HCT116 (cell line): ENCODE results near the gene GCNT4. TPM values are rescaled to one million over a fixed set of nuclear protein-coding genes. Genes with fewer than 3 reads are reported as not detected.

Experiments
- ATAC-seq: fragments of 200-7000 bp; cut with Tn5 transposase; 2 replicates; pipeline ENCODE4 v1.9.1; 2020; ENCODE audit warnings: mild to moderate bottlenecking, moderate library complexity
- BruUV-seq: library from RNA; stranded (reverse); fragments of 400-500 nt; replicated peaks from 2 replicates; lab custom pipeline; 2021; lab: Mats Ljungman, UMichigan
- CTCF ChIA-PET: fragments of 300-600 bp; sonication (Branson Sonifier 250); formaldehyde crosslinking; loops from one replicate; lab custom pipeline; 2021; ENCODE audit warnings: antibody characterized with exemption; lab: Charles Lee
- POLR2A ChIA-PET: fragments of 300-600, 350-600 bp; sonication (Branson Sonifier 250); formaldehyde crosslinking; loops from one replicate; lab custom pipeline; 2021; ENCODE audit warnings: antibody characterized with exemption; lab: Charles Lee
- RAD21 ChIA-PET, 2 experiments: fragments of 300-600 bp; sonication (Branson Sonifier 250); formaldehyde crosslinking; loops; one replicate each; lab custom pipeline; 2023; ENCODE audit warnings: low total read pairs in 2 of 2; ENCODE audit not compliant: uncharacterized antibody in 2 of 2, unreplicated experiment in 2 of 2, low non-redundant PET in 1 of 2; lab: Charles Lee
- DNase-seq: peaks from one replicate; pipeline ENCODE4 v3.0.0-alpha.2; 2010; ENCODE audit warnings: low read depth, low spot score
- H2AFZ ChIP-seq: fragments of 200-600 bp; shearing (Covaris generic), sonication (generic); 2 replicates; pipeline ENCODE4 v1.6.1; 2017; ENCODE audit warnings: low read depth, mixed run types, mixed read lengths, antibody characterized with exemption, low read length; ENCODE audit not compliant: poor library complexity, severe bottlenecking
- H3K27ac ChIP-seq: 2 replicates; pipeline ENCODE4 v1.5.1; 2012; ENCODE audit warnings: low read depth, low read length
- H3K27me3 ChIP-seq: fragments of 200-600 bp; sonication (generic); 2 replicates; pipeline ENCODE4 v1.6.1; 2016; ENCODE audit warnings: mixed run types, low read length, mixed read lengths; ENCODE audit not compliant: insufficient read depth
- H3K36me3 ChIP-seq, 2 experiments: fragments of 200-500 bp in 1 of 2; fragments of 200-600 bp in 1 of 2; sonication (Bioruptor generic) in 1 of 2; sonication (generic) in 1 of 2; 2 replicates each; pipeline versions ENCODE4 v1.5.1 to v1.6.1; 2014 to 2016; ENCODE audit warnings: low read length in 2 of 2, inconsistent platforms in 1 of 2, mixed read lengths in 1 of 2, mixed run types in 1 of 2; ENCODE audit not compliant: insufficient read depth in 2 of 2, control insufficient read depth in 1 of 2
- H3K4me1 ChIP-seq, 2 experiments: fragments of 200-600 bp in 1 of 2; sonication (generic) in 1 of 2; 2 replicates each; pipeline versions ENCODE4 v1.5.1 to v1.6.1; 2012 to 2017; ENCODE audit warnings: low read length in 2 of 2, inconsistent platforms in 1 of 2, mild to moderate bottlenecking in 1 of 2, mixed read lengths in 1 of 2, mixed run types in 1 of 2, moderate library complexity in 1 of 2; ENCODE audit not compliant: insufficient read depth in 2 of 2, control insufficient read depth in 1 of 2
- H3K4me2 ChIP-seq: fragments of 200-600 bp; sonication (generic); 2 replicates; pipeline ENCODE4 v1.6.1; 2017; ENCODE audit warnings: mixed run types, low read length, mixed read lengths
- H3K4me3 ChIP-seq, 2 experiments: fragments of 200-600 bp in 1 of 2; sonication (generic) in 1 of 2; replicated peaks in 1 of 2; 2 replicates each; pipeline ENCODE4 v1.5.1; 2011 to 2016; ENCODE audit warnings: low read length in 2 of 2, control low read depth in 1 of 2, low read depth in 1 of 2, mild to moderate bottlenecking in 1 of 2, mixed read lengths in 1 of 2, mixed run types in 1 of 2
- H3K79me2 ChIP-seq: fragments of 200-600 bp; sonication (generic); 2 replicates; pipeline ENCODE4 v1.6.1; 2017; ENCODE audit warnings: mild to moderate bottlenecking, mixed run types, low read length, moderate library complexity, mixed read lengths; ENCODE audit not compliant: insufficient read depth
- H3K9ac ChIP-seq: fragments of 200-600 bp; sonication (generic); 2 replicates; pipeline ENCODE4 v1.6.1; 2016; ENCODE audit warnings: low read length, mixed read lengths
- H3K9me2 ChIP-seq: fragments of 200-600 bp; sonication (generic), shearing (Covaris generic); 2 replicates; pipeline ENCODE4 v1.6.1; 2017; ENCODE audit warnings: mixed run types, mild to moderate bottlenecking, moderate library complexity; ENCODE audit not compliant: insufficient read depth
- H3K9me3 ChIP-seq, 2 experiments: fragments of 200-500 bp in 1 of 2; fragments of 200-600 bp in 1 of 2; sonication (Bioruptor generic) in 1 of 2; sonication (generic) in 1 of 2; 2 replicates each; pipeline ENCODE4 v1.6.1; 2014 to 2017; ENCODE audit warnings: low read length in 2 of 2, mixed read lengths in 2 of 2, inconsistent platforms in 1 of 2, low read depth in 1 of 2, mild to moderate bottlenecking in 1 of 2, mixed run types in 1 of 2, moderate library complexity in 1 of 2; ENCODE audit not compliant: control insufficient read depth in 1 of 2, insufficient read depth in 1 of 2
- H4K20me1 ChIP-seq: fragments of 200-600 bp; sonication (generic), shearing (Covaris generic); 2 replicates; pipeline ENCODE4 v1.6.1; 2017; ENCODE audit warnings: mixed run types, mild to moderate bottlenecking, moderate library complexity; ENCODE audit not compliant: insufficient read depth
- CBX3 ChIP-seq: IDR thresholded peaks from 2 replicates; pipeline ENCODE4 v1.6.1; 2012; ENCODE audit warnings: low read depth
- CEBPB ChIP-seq: IDR thresholded peaks from 2 replicates; pipeline ENCODE4 v1.6.1; 2012; ENCODE audit warnings: low read depth
- CTCF ChIP-seq, 3 experiments: fragments of 200-600 bp in 1 of 3; sonication (generic) in 1 of 3; IDR thresholded peaks in 2 of 3; conservative IDR thresholded peaks in 1 of 3; 2 replicates each; pipeline ENCODE4 v1.5.1; 2012 to 2017; ENCODE audit warnings: low read depth in 2 of 3, low read length in 2 of 3, antibody characterized with exemption in 1 of 3, borderline replicate concordance in 1 of 3, control low read depth in 1 of 3, mild to moderate bottlenecking in 1 of 3, mixed read lengths in 1 of 3, mixed run types in 1 of 3, moderate library complexity in 1 of 3; ENCODE audit not compliant: insufficient read depth in 1 of 3
- ELF1 ChIP-seq: IDR thresholded peaks from 2 replicates; pipeline ENCODE4 v1.6.1; 2012; ENCODE audit warnings: low read depth, borderline replicate concordance
- EZH2 ChIP-seq: fragments of 200-600 bp; sonication (generic); IDR thresholded peaks from 2 replicates; pipeline ENCODE4 v1.6.1; 2017; ENCODE audit warnings: antibody characterized with exemption, mixed run types
- EZH2phosphoT487 ChIP-seq: fragments of 200-600 bp; IDR thresholded peaks from 2 replicates; pipeline ENCODE4 v1.6.1; 2018; ENCODE audit warnings: antibody characterized with exemption, borderline replicate concordance
- FOSL1 ChIP-seq: IDR thresholded peaks from 2 replicates; pipeline ENCODE4 v1.6.1; 2012; ENCODE audit warnings: low read depth
- JUND ChIP-seq: IDR thresholded peaks from 2 replicates; pipeline ENCODE4 v1.6.1; 2012
- POLR2A ChIP-seq: IDR thresholded peaks from 2 replicates; pipeline ENCODE4 v1.7.0; 2011; ENCODE audit warnings: borderline replicate concordance; ENCODE audit not compliant: insufficient read depth, insufficient read length; ENCODE audit errors: extremely low read depth
- POLR2AphosphoS5 ChIP-seq: IDR thresholded peaks from 2 replicates; pipeline ENCODE4 v1.6.1; 2011; ENCODE audit warnings: mild to moderate bottlenecking, low read depth, low read length, moderate library complexity
- RAD21 ChIP-seq: IDR thresholded peaks from 2 replicates; pipeline ENCODE4 v1.6.1; 2012; ENCODE audit warnings: low read depth, mild to moderate bottlenecking
- REST ChIP-seq: IDR thresholded peaks from 2 replicates; pipeline ENCODE4 v1.6.1; 2012; ENCODE audit warnings: low read depth
- SP1 ChIP-seq: IDR thresholded peaks from 2 replicates; pipeline ENCODE4 v1.6.1; 2012; ENCODE audit warnings: low read depth
- SRF ChIP-seq: IDR thresholded peaks from 2 replicates; pipeline ENCODE4 v1.6.1; 2012; ENCODE audit warnings: low read depth
- TCF7L2 ChIP-seq: IDR thresholded peaks from 2 replicates; pipeline ENCODE4 v1.7.0; 2011; ENCODE audit warnings: borderline replicate concordance, inconsistent platforms; ENCODE audit not compliant: insufficient read depth, insufficient read length; ENCODE audit errors: extremely low read depth
- YY1 ChIP-seq: IDR thresholded peaks from 2 replicates; pipeline ENCODE4 v1.6.1; 2011; ENCODE audit warnings: low read length, low read depth, moderate library complexity, mild to moderate bottlenecking; ENCODE audit not compliant: insufficient replicate concordance; ENCODE audit errors: extremely low read depth
- ZBTB33 ChIP-seq: IDR thresholded peaks from 2 replicates; pipeline ENCODE4 v1.6.1; 2011; ENCODE audit warnings: mild to moderate bottlenecking, low read length, moderate library complexity; ENCODE audit not compliant: insufficient replicate concordance; ENCODE audit errors: extremely low read depth
- ZFX ChIP-seq: fragments of 450-650 bp; IDR thresholded peaks from 2 replicates; pipeline ENCODE4 v1.6.1; 2017
- ZNF274 ChIP-seq: fragments of 200-500 bp; sonication (Bioruptor generic); IDR thresholded peaks from 2 replicates; pipeline ENCODE4 v1.6.1; 2014; ENCODE audit warnings: mild to moderate bottlenecking, low read depth, low read length, inconsistent platforms
- intact Hi-C: fragments of 100-400 bp; cut with micrococcal nuclease; formaldehyde crosslinking; loops from 2 replicates; pipeline ENCODE4 v1.10.0; 2022
- total RNA-seq: library from RNA; stranded (reverse); gene quantifications from one replicate; pipeline ENCODE4 v1.2.1, GENCODE V29; 2021; ENCODE audit not compliant: unreplicated experiment

Gene GCNT4
- total RNA-seq, 1 experiment from 2014 or later, result 0.07 TPM

GRCh38 chr5:75089137-75089536 lies 36.8 kb upstream of the GCNT4 start (continued):
- TF ChIP-seq CBX3 (no peak), SP1 (no peak)

GRCh38 chr5:75088648-75089047 lies 36.3 kb upstream of the GCNT4 start:
- H3K27ac ChIP-seq, result no peak overlapping the region
- no peaks in the 10 kb centered on the region for H3K9me2 ChIP-seq
- H3K36me3 ChIP-seq, result no peaks in the 10 kb centered on the region
- intact Hi-C loops, result no loop called here
- no peaks in the 10 kb centered on the region for H3K9me3 ChIP-seq
- no peak overlapping the region for H3K9ac ChIP-seq
- ChIA-PET POLR2A (no interaction called here), CTCF (no interaction called here), RAD21 (no interaction called here)
- no peak for ATAC-seq
- no peak overlapping the region for H2AFZ ChIP-seq
- no peaks in the 10 kb centered on the region for H3K79me2 ChIP-seq
- BruUV-seq, result no TSS peak
- no peak overlapping the region for H3K4me3 ChIP-seq
- no peaks in the 10 kb centered on the region for H3K27me3 ChIP-seq
- H4K20me1 ChIP-seq, result no peaks in the 10 kb centered on the region
- TF ChIP-seq POLR2AphosphoS5 (no peak), ZBTB33 (no peak), FOSL1 (no peak), EZH2 (no peak), ZFX (no peak), SP1 (no peak), ZNF274 (no peak), YY1 (no peak), CTCF (IDR thresholded peaks at IDR 0.05 in 2 of 3, conservative IDR thresholded peaks at IDR 0.05 in 1 of 3; ENCODE audit: borderline replicate concordance in 1 of 3, insufficient read depth in 1 of 3, low read depth in 2 of 3, low read length in 2 of 3) (no peak), CEBPB (no peak), SRF (no peak), POLR2A (no peak), CBX3 (no peak), REST (no peak), EZH2phosphoT487 (no peak), TCF7L2 (no peak), RAD21 (no peak), JUND (no peak), ELF1 (no peak)
- H3K4me1 ChIP-seq, result no peaks in the 10 kb centered on the region
- no peak overlapping the region for H3K4me2 ChIP-seq
- DNase-seq, result no peak
